Ovary (tissue), 9 donors: ENCODE data around the gene KRTAP5-8. TPM values are rescaled to one million over a fixed set of nuclear protein-coding genes. Genes with fewer than 3 reads are reported as not detected.
"Not testable (repeated sequence)": the region's sequence is repeated elsewhere in the genome, so short reads cannot be mapped to it uniquely, and the experiment has no call there.

Experiments
- DNase-seq, 5 donors: peaks; one replicate each; pipeline ENCODE4 v3.0.0-alpha.2; 2019 to 2020
- H3K27ac ChIP-seq, 2 donors: fragments of 200-600 bp; one replicate each; pipeline versions ENCODE4 v1.5.1 to v1.8.0; 2019 to 2022
- H3K27me3 ChIP-seq: fragments of 200-600 bp; one replicate; pipeline ENCODE4 v1.8.0; 2022
- H3K36me3 ChIP-seq: fragments of 200-600 bp; sonication (generic); one replicate; pipeline ENCODE4 v1.5.1; 2019
- H3K4me1 ChIP-seq: one replicate; pipeline ENCODE4 v1.8.1; 2013; ENCODE audit warnings: mild to moderate bottlenecking, moderate library complexity; ENCODE audit not compliant: insufficient read depth
- H3K4me3 ChIP-seq: fragments of 200-600 bp; sonication (generic); one replicate; pipeline ENCODE4 v1.5.1; 2017
- H3K9me3 ChIP-seq, 2 donors: fragments of 200-600 bp in 1 of 2; sonication (generic) in 1 of 2; one replicate each; pipeline versions ENCODE4 v1.5.1 to v1.8.1; 2013 to 2019; ENCODE audit warnings: mild to moderate bottlenecking in 1 of 2, moderate library complexity in 1 of 2
- EP300 ChIP-seq: sonication (generic); formaldehyde crosslinking; IDR thresholded peaks from one replicate; pipeline ENCODE4 v1.6.1; 2017; ENCODE audit warnings: antibody characterized with exemption
- POLR2A ChIP-seq: fragments of 450-650 bp; IDR thresholded peaks from one replicate; pipeline ENCODE4 v1.6.1; 2017; ENCODE audit warnings: antibody characterized with exemption, mild to moderate bottlenecking, moderate library complexity
- WGBS, 3 donors: extraction: QIAGEN DNeasy Blood & Tissue Kit in 1 of 3; methylation state at CpG; one replicate each; pipeline versions ENCODE4 v1.1.5 to v1.1.7; 2013 to 2017; 5-methylcytosine and 5-hydroxymethylcytosine counted together
- intact Hi-C, 4 donors: fragments of 100-400 bp; cut with DNase I; formaldehyde crosslinking; loops; one replicate each; pipeline versions ENCODE4 v1.11.0 to v1.15.1; 2022 to 2023
- polyA plus RNA-seq, 2 donors: library from polyadenylated mRNA; stranded (reverse); fragments of 200-250 nt in 1 of 2; fragments of 350-450 nt in 1 of 2; fragmentation: Illumina TruSeq in 1 of 2; extraction: RNeasy Lipid Tissue Mini Kit (QIAGEN cat#74804) in 1 of 2; gene quantifications; one replicate each; pipeline ENCODE4 v1.2.3, GENCODE V29; 2013 to 2014
- total RNA-seq, 7 donors: library from RNA; depleted of rRNA in 2 of 7; stranded (reverse); fragments of >200 nt in 2 of 7; fragmentation: NEBNext Ultra II Directional in 3 of 7; extraction: Animal tissue kit (Norgen Biotek cat#: 25700) in 3 of 7; gene quantifications; one replicate each; pipeline versions ENCODE4 v1.1.0 to v1.2.4, GENCODE V29; 2016 to 2023
- TF ChIP-seq, protein P1 (sequence below), 3 donors: fragments of 450-650 bp in 2 of 3; fragments of 200-600 bp in 1 of 3; IDR thresholded peaks; one replicate each; pipeline versions ENCODE4 v1.5.1 to v1.8.0; 2016 to 2022; ENCODE audit warnings: antibody characterized with exemption in 3 of 3, mild to moderate bottlenecking in 1 of 3
- donor health status: DM: no; HTN: no; CAD: no; lungs with moderate emphysema.
- donor health status: DM: no; HTN: no; CAD: no.
- donor health status: Bipolar disorder and iron deficiency.
- donor health status: DM: yes; HTN: yes; CAD: no.
- donor health status: DM: no; HTN: no; CAD: no.
- donor health status: DM: yes; HTN: yes; CAD: no.

Gene KRTAP5-8
- total and polyA plus RNA-seq, 9 donors = not detected

DNA sequence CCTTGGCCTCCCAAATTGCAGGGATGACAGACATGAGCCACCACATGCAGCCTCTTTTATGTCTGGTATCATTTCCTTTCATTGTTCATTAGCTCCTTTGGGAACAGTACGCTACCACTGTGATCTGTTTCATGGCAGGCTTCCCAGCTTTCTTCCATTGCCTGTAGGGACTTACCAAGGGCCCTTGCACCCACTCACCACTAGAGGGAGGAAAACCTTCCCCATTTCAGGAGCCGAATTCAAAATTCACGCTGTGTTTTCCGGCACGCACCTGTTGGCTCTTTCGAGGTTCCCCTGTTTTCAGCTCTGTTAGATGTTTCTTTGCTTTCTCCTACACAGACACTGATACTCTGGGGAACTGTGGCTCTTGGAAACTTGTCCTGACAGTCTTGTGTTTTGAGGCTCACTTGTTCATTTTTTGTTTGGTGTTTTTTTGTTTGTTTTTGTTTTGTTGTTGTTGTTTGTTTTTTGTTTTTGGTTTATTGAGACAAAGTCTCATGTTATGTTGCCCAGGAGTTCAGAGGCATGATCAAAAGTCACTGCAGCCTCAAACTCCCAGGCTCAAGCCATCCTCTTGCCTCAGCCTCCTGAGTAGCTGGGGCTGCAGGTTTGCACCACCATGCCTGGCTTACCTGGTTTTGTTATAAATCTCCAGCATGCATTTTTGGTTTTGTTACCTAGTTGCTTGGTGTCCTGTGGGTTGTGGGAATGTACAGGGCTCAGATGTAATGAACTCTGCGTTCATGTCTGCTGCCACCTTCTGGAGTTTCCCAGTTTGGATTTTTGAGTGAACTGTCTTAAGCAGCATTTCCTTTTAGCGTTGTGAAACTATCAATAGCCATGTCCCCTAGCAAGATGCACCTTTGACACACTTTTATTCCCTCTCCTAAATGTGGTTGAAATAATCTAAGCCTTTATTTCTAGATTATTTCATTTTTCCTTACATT is 42.5 kb downstream of the KRTAP5-8 start:
- Histone ChIP-seq H3K27ac (no peak overlapping the region), H3K4me1 (no peaks in the 10 kb centered on the region), H3K36me3 (no peaks in the 10 kb centered on the region), H3K9me3 (no peaks in the 10 kb centered on the region), H3K27me3 (no peaks in the 10 kb centered on the region), H3K4me3 (no peak overlapping the region)
- TF ChIP-seq EP300 = no peak
- TF ChIP-seq, protein P1, sequence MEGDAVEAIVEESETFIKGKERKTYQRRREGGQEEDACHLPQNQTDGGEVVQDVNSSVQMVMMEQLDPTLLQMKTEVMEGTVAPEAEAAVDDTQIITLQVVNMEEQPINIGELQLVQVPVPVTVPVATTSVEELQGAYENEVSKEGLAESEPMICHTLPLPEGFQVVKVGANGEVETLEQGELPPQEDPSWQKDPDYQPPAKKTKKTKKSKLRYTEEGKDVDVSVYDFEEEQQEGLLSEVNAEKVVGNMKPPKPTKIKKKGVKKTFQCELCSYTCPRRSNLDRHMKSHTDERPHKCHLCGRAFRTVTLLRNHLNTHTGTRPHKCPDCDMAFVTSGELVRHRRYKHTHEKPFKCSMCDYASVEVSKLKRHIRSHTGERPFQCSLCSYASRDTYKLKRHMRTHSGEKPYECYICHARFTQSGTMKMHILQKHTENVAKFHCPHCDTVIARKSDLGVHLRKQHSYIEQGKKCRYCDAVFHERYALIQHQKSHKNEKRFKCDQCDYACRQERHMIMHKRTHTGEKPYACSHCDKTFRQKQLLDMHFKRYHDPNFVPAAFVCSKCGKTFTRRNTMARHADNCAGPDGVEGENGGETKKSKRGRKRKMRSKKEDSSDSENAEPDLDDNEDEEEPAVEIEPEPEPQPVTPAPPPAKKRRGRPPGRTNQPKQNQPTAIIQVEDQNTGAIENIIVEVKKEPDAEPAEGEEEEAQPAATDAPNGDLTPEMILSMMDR (IDR thresholded peaks at IDR 0.05) = peak in 2 of 3 donors; percentile 29 to 40
- 4 to 8% (median 5%) methylated on average over 8 of the region's 8 CpGs for WGBS, 3 donors
- peak in 4 of 5 donors; percentile 24 to 49 (median 36) for DNase-seq
- intact Hi-C loops = no loop called here

DNA sequence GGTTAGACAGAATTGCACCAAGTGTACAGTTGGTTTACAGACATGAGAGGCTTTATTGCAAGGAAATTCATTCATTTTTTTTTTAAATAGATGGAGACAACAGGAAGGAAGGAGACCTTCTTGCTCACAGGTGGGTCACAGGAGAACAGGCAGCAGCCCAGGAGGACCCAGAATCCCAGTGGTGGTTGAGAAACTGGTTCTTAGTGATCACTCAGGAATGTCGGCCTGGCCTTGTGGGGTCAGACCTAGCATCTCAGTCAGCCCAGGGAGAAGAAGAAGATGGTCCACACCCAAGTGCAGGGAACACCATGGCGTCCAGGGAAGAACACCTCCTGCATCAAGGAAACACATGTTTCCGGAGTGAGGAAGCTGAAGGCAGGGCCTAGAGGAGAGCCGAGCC is 44.0 kb downstream of the KRTAP5-8 start:
- intact Hi-C loops = no loop called here
- no peak for DNase-seq

DNA sequence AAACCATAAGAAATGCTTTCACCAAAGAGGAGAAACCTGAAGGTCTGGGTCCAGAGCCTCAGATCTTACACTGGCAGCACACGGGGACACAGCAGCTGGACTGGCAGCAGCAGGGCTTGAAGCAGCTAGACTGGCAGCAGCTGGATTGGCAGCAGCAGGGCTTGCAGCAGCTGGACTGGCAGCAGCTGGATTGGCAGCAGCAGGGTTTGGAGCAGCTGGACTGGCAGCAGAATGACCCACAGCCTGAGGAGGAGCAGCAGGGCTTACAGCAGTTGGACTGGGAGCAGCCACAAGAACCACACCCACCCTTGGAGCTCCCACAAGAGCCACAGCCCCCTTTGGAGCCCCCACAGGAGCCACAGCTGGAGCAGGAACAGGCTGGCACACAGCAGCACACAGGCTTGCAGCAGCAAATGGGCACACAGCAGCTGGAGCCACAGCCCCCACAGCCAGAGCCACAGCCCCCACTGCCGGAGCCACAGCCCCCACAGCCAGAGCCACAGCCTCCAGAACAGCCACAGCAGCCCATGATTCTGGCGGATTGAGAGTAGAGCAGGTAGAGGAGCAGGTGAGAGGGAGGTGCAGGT is 44.6 kb downstream of the KRTAP5-8 start, which contains the start of gene KRTAP5-11:
TSS of gene KRTAP5-11 (minus strand) at position 567 of the 587 bp plus-strand sequence. CDS start at position 529, 38 bp downstream.
- no peaks in the 10 kb centered on the region for H3K27me3 ChIP-seq
- H3K4me3 ChIP-seq = no peak within 1 kb of the TSS
- no peaks in the 10 kb centered on the region for H3K36me3 ChIP-seq
- no peaks in the 10 kb centered on the region for H3K9me3 ChIP-seq
- 45 to 62% (median 57%) methylated on average over 3 of the region's 3 CpGs for WGBS, 3 donors
- intact Hi-C loops = no loop called here
- TF ChIP-seq EP300 (no peak), POLR2A (no peak)
- TF ChIP-seq, protein P1 (IDR thresholded peaks at IDR 0.05) = no peak
- no peak for DNase-seq
- no peaks in the 10 kb centered on the region for H3K4me1 ChIP-seq
- H3K27ac ChIP-seq = no peak within 1 kb of the TSS

More for the DNA sequence above, 44.0 kb downstream of the KRTAP5-8 start:
- H3K36me3 ChIP-seq = no peaks in the 10 kb centered on the region
- H3K27ac ChIP-seq = no peak overlapping the region
- TF ChIP-seq POLR2A = no peak
- TF ChIP-seq, protein P1 (IDR thresholded peaks at IDR 0.05) = no peak
- TF ChIP-seq EP300 = no peak
- H3K4me3 ChIP-seq = no peak overlapping the region
- 74 to 88% (median 76%) methylated on average over 4 of the region's 4 CpGs for WGBS, 3 donors
- no peaks in the 10 kb centered on the region for H3K27me3 ChIP-seq
- H3K9me3 ChIP-seq = no peaks in the 10 kb centered on the region
- H3K4me1 ChIP-seq = no peaks in the 10 kb centered on the region

DNA sequence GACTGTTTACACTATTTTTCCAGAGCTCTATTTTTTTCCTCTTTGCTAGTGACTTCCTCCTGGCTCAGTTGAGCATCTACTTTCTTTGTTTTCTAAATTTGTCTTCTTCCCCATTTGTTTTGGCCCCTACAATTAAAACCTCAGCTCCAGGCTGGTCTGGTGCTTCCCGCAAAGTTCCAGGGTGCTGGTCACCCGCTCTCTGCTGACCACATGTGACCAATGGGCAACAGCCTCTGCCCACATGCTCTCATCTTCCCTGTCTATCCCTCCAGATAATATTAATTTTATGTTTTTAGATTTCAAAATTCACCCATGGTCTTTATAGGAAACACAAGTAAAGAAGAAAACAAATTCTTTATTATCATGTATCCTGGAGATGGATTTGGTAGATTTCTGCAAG is 45.1 kb downstream of the KRTAP5-8 start:
- DNase-seq, H3K9me3 ChIP-seq, H3K4me1 ChIP-seq, H3K27me3 ChIP-seq, H3K4me3 ChIP-seq, intact Hi-C loops, H3K27ac ChIP-seq, H3K36me3 ChIP-seq: not testable (repeated sequence)
- WGBS, 3 donors = 82 to 87% (median 84%) methylated on average over 2 of the region's 2 CpGs

DNA sequence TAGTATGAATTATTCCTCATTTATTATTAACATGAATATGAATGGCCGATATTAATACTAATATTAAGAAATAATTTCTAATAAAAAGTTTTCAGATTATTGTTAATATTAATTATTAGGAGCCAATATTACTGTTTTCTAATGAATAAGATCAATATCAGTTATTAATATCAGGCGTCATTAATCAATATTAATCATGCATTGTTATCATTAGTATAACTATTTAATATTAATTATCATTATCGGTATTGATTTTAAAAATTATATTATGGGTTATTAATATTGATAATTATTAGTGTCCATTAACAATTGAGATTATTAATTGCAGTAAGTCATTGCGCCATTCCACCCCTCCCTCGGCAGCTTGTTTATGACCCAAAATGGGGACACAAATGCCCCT is 47.8 kb downstream of the KRTAP5-8 start:
- H3K27ac ChIP-seq, H3K4me3 ChIP-seq, H3K27me3 ChIP-seq, H3K36me3 ChIP-seq, DNase-seq, H3K4me1 ChIP-seq, intact Hi-C loops, H3K9me3 ChIP-seq: not testable (repeated sequence)
- 86 to 87% (median 86%) methylated on average over 5 of the region's 5 CpGs for WGBS, 3 donors

DNA sequence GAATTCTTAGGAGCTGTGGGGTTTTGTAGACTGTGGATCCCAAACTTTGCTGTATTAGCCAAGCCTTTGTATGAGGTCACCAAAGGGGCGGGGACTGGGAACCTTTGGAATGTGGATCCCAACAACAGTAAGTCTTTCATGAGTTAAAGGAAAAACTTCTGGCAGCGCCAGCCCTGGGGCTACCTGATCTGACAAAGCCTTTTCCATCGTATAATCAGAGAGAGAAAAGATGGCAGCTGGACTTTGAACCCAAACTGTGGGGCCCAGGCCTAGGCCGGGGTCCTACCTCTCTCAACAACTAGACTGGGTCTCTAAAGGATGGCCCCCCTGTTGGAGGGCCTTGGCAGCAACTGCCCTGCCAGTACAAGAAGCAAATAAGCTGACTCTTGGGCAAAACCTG is 50.5 kb downstream of the KRTAP5-8 start:
- DNase-seq, H3K9me3 ChIP-seq, H3K27ac ChIP-seq, H3K27me3 ChIP-seq, H3K4me3 ChIP-seq, intact Hi-C loops, H3K36me3 ChIP-seq, H3K4me1 ChIP-seq: not testable (repeated sequence)
- WGBS, 3 donors = 63 to 72% (median 66%) methylated on average over 4 of the region's 4 CpGs
